ENCODE results near the gene EPG5. TPM values are rescaled to one million over a fixed set of nuclear protein-coding genes. Genes with fewer than 3 reads are reported as not detected.
"Not testable (repeated sequence)": the region's sequence is repeated elsewhere in the genome, so short reads cannot be mapped to it uniquely, and the experiment has no call there.

EPG5 gene
- polyA plus RNA-seq, 2 donors = 5.1 to 8.1 TPM

DNA sequence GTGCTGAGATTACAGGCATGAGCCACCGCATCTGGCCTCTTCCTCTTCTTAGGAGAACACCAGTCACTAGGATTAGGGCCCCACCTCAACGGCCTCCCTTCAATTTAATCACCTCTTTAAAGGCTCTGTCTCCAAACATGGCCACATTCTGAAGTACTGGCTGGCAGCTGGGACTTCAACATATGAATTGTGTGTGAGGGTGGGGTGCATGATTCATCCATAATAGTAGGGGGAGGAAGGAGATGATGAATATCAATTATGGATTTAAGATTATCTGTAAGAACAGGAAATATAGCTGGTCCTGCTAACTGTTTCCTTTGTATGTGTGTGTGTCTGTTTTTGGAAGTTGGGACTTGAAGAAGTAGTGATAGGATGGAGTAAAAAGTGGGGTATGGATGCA, 14.7 kb upstream of the EPG5 start:
- H3K36me3 ChIP-seq (ENCODE audit: control insufficient read depth in 2 of 2, insufficient read depth in 2 of 2, low read length in 1 of 2) = no peaks in the 10 kb centered on the region
- 67 to 74% methylated on average over 2 of the region's 2 CpGs for WGBS, 2 donors

GRCh38 chr18:45980229-45980628, 13.1 kb upstream of the EPG5 start:
- WGBS, 2 donors = 67 to 77% methylated on average over 2 of the region's 2 CpGs
- no peaks in the 10 kb centered on the region for H3K27me3 ChIP-seq (ENCODE audit: control insufficient read depth in 1 of 2, insufficient read depth in 2 of 2, low read length in 2 of 2)
- no peak overlapping the region for H3K27ac ChIP-seq (ENCODE audit: low read depth in 2 of 2, low read length in 1 of 2)
- H3K36me3 ChIP-seq (ENCODE audit: control insufficient read depth in 2 of 2, insufficient read depth in 2 of 2, low read length in 1 of 2) = no peaks in the 10 kb centered on the region
- no peak overlapping the region for H3K4me3 ChIP-seq (ENCODE audit: low read depth in 1 of 2, low read length in 2 of 2)
- H3K4me1 ChIP-seq (ENCODE audit: control insufficient read depth in 2 of 2, insufficient read depth in 2 of 2, low read length in 1 of 2) = no peaks in the 10 kb centered on the region
- H3K9me3 ChIP-seq (ENCODE audit: control insufficient read depth in 2 of 2, insufficient read depth in 1 of 2, low read depth in 1 of 2, low read length in 1 of 2) = no peaks in the 10 kb centered on the region

More for the DNA sequence above, 14.7 kb upstream of the EPG5 start:
- no peak overlapping the region for H3K4me3 ChIP-seq (ENCODE audit: low read depth in 1 of 2, low read length in 2 of 2)
- H3K4me1 ChIP-seq (ENCODE audit: control insufficient read depth in 2 of 2, insufficient read depth in 2 of 2, low read length in 1 of 2) = no peaks in the 10 kb centered on the region
- no peaks in the 10 kb centered on the region for H3K9me3 ChIP-seq (ENCODE audit: control insufficient read depth in 2 of 2, insufficient read depth in 1 of 2, low read depth in 1 of 2, low read length in 1 of 2)
- H3K27me3 ChIP-seq (ENCODE audit: control insufficient read depth in 1 of 2, insufficient read depth in 2 of 2, low read length in 2 of 2) = no peaks in the 10 kb centered on the region
- H3K27ac ChIP-seq (ENCODE audit: low read depth in 2 of 2, low read length in 1 of 2) = no peak overlapping the region

GRCh38 chr18:45978084-45978483, 11.0 kb upstream of the EPG5 start:
- Histone ChIP-seq H3K4me1 (ENCODE audit: control insufficient read depth in 2 of 2, insufficient read depth in 2 of 2, low read length in 1 of 2) (no peaks in the 10 kb centered on the region), H3K9me3 (ENCODE audit: control insufficient read depth in 2 of 2, insufficient read depth in 1 of 2, low read depth in 1 of 2, low read length in 1 of 2) (no peaks in the 10 kb centered on the region), H3K4me3 (ENCODE audit: low read depth in 1 of 2, low read length in 2 of 2) (no peak overlapping the region), H3K27ac (ENCODE audit: low read depth in 2 of 2, low read length in 1 of 2) (no peak overlapping the region), H3K36me3 (ENCODE audit: control insufficient read depth in 2 of 2, insufficient read depth in 2 of 2, low read length in 1 of 2) (no peaks in the 10 kb centered on the region), H3K27me3 (ENCODE audit: control insufficient read depth in 1 of 2, insufficient read depth in 2 of 2, low read length in 2 of 2) (no peaks in the 10 kb centered on the region)
- 76 to 86% methylated on average over 1 of the region's 1 CpG for WGBS, 2 donors

DNA sequence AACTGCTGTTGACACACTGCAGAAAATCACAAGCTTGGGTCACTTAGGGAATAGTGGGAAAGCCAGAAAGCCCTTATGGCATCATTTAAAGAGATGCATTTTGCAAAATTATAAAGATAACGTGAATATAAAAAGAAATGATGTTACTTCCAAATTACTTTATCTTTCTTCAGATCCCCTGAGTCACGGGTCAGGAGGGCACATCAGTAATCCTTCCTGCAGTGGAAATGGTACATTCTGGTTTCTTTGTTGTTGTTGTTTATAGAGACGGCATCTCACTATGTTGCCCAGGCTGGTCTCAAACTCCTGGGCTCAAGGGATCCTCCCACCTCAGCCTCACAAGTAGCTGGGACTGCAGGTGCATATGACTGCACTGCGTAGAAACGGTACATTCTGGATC, 9.8 kb upstream of the EPG5 start:
- H3K36me3 ChIP-seq (ENCODE audit: control insufficient read depth in 2 of 2, insufficient read depth in 2 of 2, low read length in 1 of 2) = no peaks in the 10 kb centered on the region
- H3K27ac ChIP-seq (ENCODE audit: low read depth in 2 of 2, low read length in 1 of 2) = no peak overlapping the region
- H3K4me3 ChIP-seq (ENCODE audit: low read depth in 1 of 2, low read length in 2 of 2) = no peak overlapping the region
- no peaks in the 10 kb centered on the region for H3K9me3 ChIP-seq (ENCODE audit: control insufficient read depth in 2 of 2, insufficient read depth in 1 of 2, low read depth in 1 of 2, low read length in 1 of 2)
- H3K27me3 ChIP-seq (ENCODE audit: control insufficient read depth in 1 of 2, insufficient read depth in 2 of 2, low read length in 2 of 2) = no peaks in the 10 kb centered on the region
- no peaks in the 10 kb centered on the region for H3K4me1 ChIP-seq (ENCODE audit: control insufficient read depth in 2 of 2, insufficient read depth in 2 of 2, low read length in 1 of 2)
- 88% methylated on average over 5 of the region's 5 CpGs for WGBS, 2 donors

DNA sequence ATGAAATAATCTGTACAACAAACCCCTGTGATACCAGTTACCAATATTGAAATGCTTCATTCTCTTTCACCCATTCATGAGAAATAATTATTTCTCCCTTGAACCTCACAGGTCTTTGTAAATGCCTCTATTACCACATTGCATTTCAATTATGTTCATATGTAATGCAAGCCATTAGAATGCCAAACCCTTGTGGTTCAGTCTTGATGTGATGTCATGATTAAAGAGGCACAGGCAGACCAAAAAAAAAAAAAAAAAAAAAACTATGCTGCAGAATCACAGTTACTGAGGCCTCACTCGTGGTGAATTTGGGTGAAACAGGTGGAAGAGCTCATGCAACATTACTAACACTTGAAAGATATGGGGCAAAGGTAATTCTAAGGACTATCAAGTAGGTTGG, 9.4 kb upstream of the EPG5 start:
- H3K27me3 ChIP-seq (ENCODE audit: control insufficient read depth in 1 of 2, insufficient read depth in 2 of 2, low read length in 2 of 2) = no peaks in the 10 kb centered on the region
- no peaks in the 10 kb centered on the region for H3K9me3 ChIP-seq (ENCODE audit: control insufficient read depth in 2 of 2, insufficient read depth in 1 of 2, low read depth in 1 of 2, low read length in 1 of 2)
- no peak overlapping the region for H3K4me3 ChIP-seq (ENCODE audit: low read depth in 1 of 2, low read length in 2 of 2)
- WGBS, 2 donors = 17 to 20% methylated on average over 1 of the region's 1 CpG
- no peak overlapping the region for H3K27ac ChIP-seq (ENCODE audit: low read depth in 2 of 2, low read length in 1 of 2)
- no peaks in the 10 kb centered on the region for H3K4me1 ChIP-seq (ENCODE audit: control insufficient read depth in 2 of 2, insufficient read depth in 2 of 2, low read length in 1 of 2)
- no peaks in the 10 kb centered on the region for H3K36me3 ChIP-seq (ENCODE audit: control insufficient read depth in 2 of 2, insufficient read depth in 2 of 2, low read length in 1 of 2)

GRCh38 chr18:45974088-45974536, 7.0 kb upstream of the EPG5 start:
- Histone ChIP-seq H3K4me3 (ENCODE audit: low read depth in 1 of 2, low read length in 2 of 2) (no peak overlapping the region), H3K9me3 (ENCODE audit: control insufficient read depth in 2 of 2, insufficient read depth in 1 of 2, low read depth in 1 of 2, low read length in 1 of 2) (no peaks in the 10 kb centered on the region), H3K4me1 (ENCODE audit: control insufficient read depth in 2 of 2, insufficient read depth in 2 of 2, low read length in 1 of 2) (no peaks in the 10 kb centered on the region), H3K36me3 (ENCODE audit: control insufficient read depth in 2 of 2, insufficient read depth in 2 of 2, low read length in 1 of 2) (no peaks in the 10 kb centered on the region), H3K27ac (ENCODE audit: low read depth in 2 of 2, low read length in 1 of 2) (no peak overlapping the region), H3K27me3 (ENCODE audit: control insufficient read depth in 1 of 2, insufficient read depth in 2 of 2, low read length in 2 of 2) (no peaks in the 10 kb centered on the region)
- 17 to 20% methylated on average over 5 of the region's 5 CpGs for WGBS, 2 donors

- H3K4me1 ChIP-seq (ENCODE audit: control insufficient read depth in 2 of 2, insufficient read depth in 2 of 2, low read length in 1 of 2); H3K36me3 ChIP-seq (ENCODE audit: control insufficient read depth in 2 of 2, insufficient read depth in 2 of 2, low read length in 1 of 2); H3K27ac ChIP-seq (ENCODE audit: low read depth in 2 of 2, low read length in 1 of 2); H3K27me3 ChIP-seq (ENCODE audit: control insufficient read depth in 1 of 2, insufficient read depth in 2 of 2, low read length in 2 of 2); H3K9me3 ChIP-seq (ENCODE audit: control insufficient read depth in 2 of 2, insufficient read depth in 1 of 2, low read depth in 1 of 2, low read length in 1 of 2): not testable (repeated sequence)
- 93 to 97% methylated on average over 5 of the region's 5 CpGs for WGBS, 2 donors
- peak overlapping the region in 1 of 2 donors; percentile 24 for H3K4me3 ChIP-seq (ENCODE audit: low read depth in 1 of 2, low read length in 2 of 2)
Measured at GRCh38 chr18:45964913-45965312, 2.2 kb downstream of the EPG5 start.

GRCh38 chr18:45962866-45963265, 4.3 kb downstream of the EPG5 start:
- Histone ChIP-seq H3K27ac (ENCODE audit: low read depth in 2 of 2, low read length in 1 of 2) (no peak overlapping the region), H3K36me3 (ENCODE audit: control insufficient read depth in 2 of 2, insufficient read depth in 2 of 2, low read length in 1 of 2) (no peaks in the 10 kb centered on the region), H3K4me1 (ENCODE audit: control insufficient read depth in 2 of 2, insufficient read depth in 2 of 2, low read length in 1 of 2) (no peaks in the 10 kb centered on the region)

DNA sequence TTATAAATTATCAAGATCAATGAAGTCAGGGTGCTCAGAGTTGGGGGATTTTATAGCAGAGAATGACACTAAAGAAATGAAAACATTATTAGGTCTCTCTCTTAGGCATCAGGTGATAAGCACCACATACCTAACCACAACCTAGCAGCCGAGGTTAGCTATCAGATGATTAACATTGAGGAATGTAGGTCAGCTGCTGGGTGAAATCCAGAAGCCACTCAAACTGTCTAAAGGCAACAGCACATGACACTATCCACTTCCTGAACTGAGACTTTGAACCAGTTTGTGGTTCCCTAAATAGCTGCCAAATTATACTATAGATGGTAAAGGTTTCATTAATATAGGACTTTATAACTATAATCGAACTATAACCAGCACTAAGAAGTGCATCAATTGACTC, 4.7 kb downstream of the EPG5 start:
- Histone ChIP-seq H3K36me3 (ENCODE audit: control insufficient read depth in 2 of 2, insufficient read depth in 2 of 2, low read length in 1 of 2) (no peaks in the 10 kb centered on the region), H3K27me3 (ENCODE audit: control insufficient read depth in 1 of 2, insufficient read depth in 2 of 2, low read length in 2 of 2) (no peaks in the 10 kb centered on the region), H3K4me1 (ENCODE audit: control insufficient read depth in 2 of 2, insufficient read depth in 2 of 2, low read length in 1 of 2) (no peaks in the 10 kb centered on the region), H3K4me3 (ENCODE audit: low read depth in 1 of 2, low read length in 2 of 2) (no peak overlapping the region), H3K9me3 (ENCODE audit: control insufficient read depth in 2 of 2, insufficient read depth in 1 of 2, low read depth in 1 of 2, low read length in 1 of 2) (no peaks in the 10 kb centered on the region), H3K27ac (ENCODE audit: low read depth in 2 of 2, low read length in 1 of 2) (no peak overlapping the region)
- WGBS, 2 donors = 43 to 69% methylated on average over 2 of the region's 2 CpGs

More at GRCh38 chr18:45962866-45963265, 4.3 kb downstream of the EPG5 start:
- Histone ChIP-seq H3K27me3 (ENCODE audit: control insufficient read depth in 1 of 2, insufficient read depth in 2 of 2, low read length in 2 of 2) (no peaks in the 10 kb centered on the region), H3K9me3 (ENCODE audit: control insufficient read depth in 2 of 2, insufficient read depth in 1 of 2, low read depth in 1 of 2, low read length in 1 of 2) (no peaks in the 10 kb centered on the region), H3K4me3 (ENCODE audit: low read depth in 1 of 2, low read length in 2 of 2) (no peak overlapping the region)
- WGBS, 2 donors = 74 to 85% methylated on average over 5 of the region's 5 CpGs

- H3K4me1 ChIP-seq (ENCODE audit: control insufficient read depth in 2 of 2, insufficient read depth in 2 of 2, low read length in 1 of 2); H3K36me3 ChIP-seq (ENCODE audit: control insufficient read depth in 2 of 2, insufficient read depth in 2 of 2, low read length in 1 of 2); H3K27ac ChIP-seq (ENCODE audit: low read depth in 2 of 2, low read length in 1 of 2); H3K27me3 ChIP-seq (ENCODE audit: control insufficient read depth in 1 of 2, insufficient read depth in 2 of 2, low read length in 2 of 2); H3K9me3 ChIP-seq (ENCODE audit: control insufficient read depth in 2 of 2, insufficient read depth in 1 of 2, low read depth in 1 of 2, low read length in 1 of 2); H3K4me3 ChIP-seq (ENCODE audit: low read depth in 1 of 2, low read length in 2 of 2): not testable (repeated sequence)
- 95 to 98% methylated on average over 7 of the region's 7 CpGs for WGBS, 2 donors
Measured at GRCh38 chr18:45959484-45959883, 7.6 kb downstream of the EPG5 start.

All from esophagus (tissue), 2 donors.